Thoracic aorta (tissue), 2 donors: ENCODE results near the gene CYFIP2. TPM values are rescaled to one million over a fixed set of nuclear protein-coding genes. Genes with fewer than 3 reads are reported as not detected.

Experiments used
- ATAC-seq: fragments of 150-250 bp; one replicate; pipeline ENCODE4 v1.8.0; 2017; ENCODE audit warnings: low read depth; ENCODE audit not compliant: insufficient number of reproducible peaks, low FRiP score
- DNase-seq: peaks from one replicate; pipeline ENCODE4 v3.0.0-alpha.2; 2020; ENCODE audit warnings: low spot score
- H3K27ac ChIP-seq, 2 donors: fragments of 200-600 bp; sonication (generic); 1 replicate in 1 of 2; 2 replicates in 1 of 2; pipeline ENCODE4 v1.5.1; 2016; ENCODE audit warnings: mild to moderate bottlenecking in 2 of 2, moderate library complexity in 2 of 2
- H3K27me3 ChIP-seq: fragments of 200-600 bp; sonication (generic); replicated peaks from 2 replicates; pipeline ENCODE4 v1.6.0; 2016; ENCODE audit warnings: mild to moderate bottlenecking; ENCODE audit not compliant: insufficient read depth
- H3K36me3 ChIP-seq: fragments of 200-600 bp; sonication (generic); one replicate; pipeline ENCODE4 v1.5.1; 2016
- H3K4me1 ChIP-seq, 2 donors: fragments of 200-600 bp; sonication (generic); 1 replicate in 1 of 2; 2 replicates in 1 of 2; pipeline versions ENCODE4 v1.5.1 to v1.6.0; 2016; ENCODE audit warnings: low read depth in 2 of 2, mild to moderate bottlenecking in 1 of 2; ENCODE audit not compliant: control insufficient read depth in 1 of 2
- H3K4me3 ChIP-seq: fragments of 200-600 bp; sonication (generic); 2 replicates; pipeline ENCODE4 v1.5.1; 2016; ENCODE audit warnings: mild to moderate bottlenecking
- H3K9me3 ChIP-seq: fragments of 200-600 bp; sonication (generic); 2 replicates; pipeline ENCODE4 v1.5.1; 2016
- total RNA-seq, 2 donors: library from RNA; depleted of rRNA; stranded (reverse); fragments of >200 nt; gene quantifications; one replicate each; pipeline versions ENCODE4 v1.1.0 to v1.2.3, GENCODE V29; 2016
- TF ChIP-seq, protein P1 (sequence below): fragments of 200-600 bp; sonication (generic); IDR thresholded peaks from one replicate; pipeline ENCODE4 v1.5.1; 2019; ENCODE audit warnings: antibody characterized with exemption

CYFIP2 gene
- total RNA-seq, 2 donors from 2014 or later, result 60.0 to 192 TPM

DNA sequence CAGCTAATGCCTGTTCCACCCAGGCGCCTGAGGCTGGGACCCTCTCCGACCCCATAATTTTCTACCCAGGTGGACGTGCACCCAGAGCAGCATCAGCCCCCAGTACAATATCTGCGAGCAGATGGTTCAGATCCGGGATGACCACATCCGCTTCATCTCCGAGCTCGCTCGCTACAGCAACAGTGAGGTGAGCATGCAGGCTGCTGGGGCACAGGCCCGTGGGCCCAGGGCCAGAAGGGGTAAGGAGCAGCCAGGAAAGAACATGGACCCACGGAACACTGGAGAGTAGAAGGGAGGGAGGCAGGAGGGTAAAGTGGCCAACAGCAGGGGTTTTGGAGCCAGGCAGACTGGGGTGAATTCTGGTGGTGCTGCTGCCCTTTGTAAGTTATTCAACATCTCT lies 45.7 kb downstream of the CYFIP2 start:
- TF ChIP-seq, protein P1, sequence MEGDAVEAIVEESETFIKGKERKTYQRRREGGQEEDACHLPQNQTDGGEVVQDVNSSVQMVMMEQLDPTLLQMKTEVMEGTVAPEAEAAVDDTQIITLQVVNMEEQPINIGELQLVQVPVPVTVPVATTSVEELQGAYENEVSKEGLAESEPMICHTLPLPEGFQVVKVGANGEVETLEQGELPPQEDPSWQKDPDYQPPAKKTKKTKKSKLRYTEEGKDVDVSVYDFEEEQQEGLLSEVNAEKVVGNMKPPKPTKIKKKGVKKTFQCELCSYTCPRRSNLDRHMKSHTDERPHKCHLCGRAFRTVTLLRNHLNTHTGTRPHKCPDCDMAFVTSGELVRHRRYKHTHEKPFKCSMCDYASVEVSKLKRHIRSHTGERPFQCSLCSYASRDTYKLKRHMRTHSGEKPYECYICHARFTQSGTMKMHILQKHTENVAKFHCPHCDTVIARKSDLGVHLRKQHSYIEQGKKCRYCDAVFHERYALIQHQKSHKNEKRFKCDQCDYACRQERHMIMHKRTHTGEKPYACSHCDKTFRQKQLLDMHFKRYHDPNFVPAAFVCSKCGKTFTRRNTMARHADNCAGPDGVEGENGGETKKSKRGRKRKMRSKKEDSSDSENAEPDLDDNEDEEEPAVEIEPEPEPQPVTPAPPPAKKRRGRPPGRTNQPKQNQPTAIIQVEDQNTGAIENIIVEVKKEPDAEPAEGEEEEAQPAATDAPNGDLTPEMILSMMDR, result no peak

DNA sequence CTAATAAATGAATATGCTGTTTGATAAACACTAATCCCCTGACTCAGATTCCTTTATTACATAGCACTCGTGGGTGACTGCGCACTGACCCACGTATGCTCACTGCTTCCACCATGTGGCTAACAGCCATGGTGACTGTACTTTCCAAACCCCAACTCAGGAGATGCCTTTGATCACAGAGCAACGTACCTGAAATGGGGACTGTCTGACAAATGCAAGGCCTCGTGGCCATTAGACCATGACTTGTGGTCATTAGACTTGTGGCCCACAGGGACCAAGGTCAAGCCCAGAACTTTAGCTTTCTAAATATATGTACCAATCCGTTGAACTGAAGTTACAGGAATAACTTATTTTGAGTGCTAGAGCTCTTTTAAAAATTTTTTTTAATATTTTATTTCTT lies 46.6 kb downstream of the CYFIP2 start:
- no peaks in the 10 kb centered on the region for H3K27me3 ChIP-seq
- no peak overlapping the region for H3K4me3 ChIP-seq
- H3K4me1 ChIP-seq, result peaks cover 0 to 12% of the 10 kb centered on the region in 2 donors
- TF ChIP-seq, protein P1, result peak; percentile 50
- no peaks in the 10 kb centered on the region for H3K9me3 ChIP-seq
- peaks cover 5% of the 10 kb centered on the region for H3K36me3 ChIP-seq
- H3K27ac ChIP-seq, result no peak overlapping the region
- DNase-seq, result no peak
- ATAC-seq, result no peak

More for the DNA sequence above, 45.7 kb downstream of the CYFIP2 start:
- peaks cover 5% of the 10 kb centered on the region for H3K36me3 ChIP-seq
- H3K9me3 ChIP-seq, result no peaks in the 10 kb centered on the region
- H3K4me1 ChIP-seq, result peaks cover 0 to 12% of the 10 kb centered on the region in 2 donors
- ATAC-seq (no peak), DNase-seq (no peak)
- no peak overlapping the region for H3K4me3 ChIP-seq
- H3K27ac ChIP-seq, result no peak overlapping the region
- no peaks in the 10 kb centered on the region for H3K27me3 ChIP-seq

DNA sequence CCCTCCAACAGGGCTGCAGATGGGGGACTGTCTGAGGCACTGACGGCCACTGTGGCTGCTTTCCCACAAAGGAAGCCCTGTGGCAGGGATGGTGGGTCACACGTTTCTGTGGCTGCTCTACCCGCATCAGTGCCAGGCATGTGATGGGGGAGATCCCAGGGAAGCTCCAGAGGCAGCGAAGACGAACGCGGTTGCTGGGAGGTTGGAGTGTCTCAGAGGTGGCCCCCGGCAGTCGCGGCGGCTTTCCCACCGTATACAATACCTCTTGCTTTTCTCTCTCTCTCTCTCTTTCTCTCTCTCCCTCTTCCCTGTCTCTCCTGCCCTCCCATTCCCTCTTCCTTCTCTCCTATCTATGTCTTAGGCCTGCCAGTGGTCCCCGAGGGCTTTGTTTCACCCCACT lies 56.7 kb downstream of the CYFIP2 start:
- Histone ChIP-seq H3K9me3 (no peaks in the 10 kb centered on the region), H3K27me3 (no peaks in the 10 kb centered on the region), H3K27ac (no peak overlapping the region), H3K36me3 (peaks cover 16% of the 10 kb centered on the region), H3K4me1 (no peaks in the 10 kb centered on the region), H3K4me3 (no peak overlapping the region)
- no peak for DNase-seq
- no peak for ATAC-seq
- TF ChIP-seq, protein P1, result no peak

DNA sequence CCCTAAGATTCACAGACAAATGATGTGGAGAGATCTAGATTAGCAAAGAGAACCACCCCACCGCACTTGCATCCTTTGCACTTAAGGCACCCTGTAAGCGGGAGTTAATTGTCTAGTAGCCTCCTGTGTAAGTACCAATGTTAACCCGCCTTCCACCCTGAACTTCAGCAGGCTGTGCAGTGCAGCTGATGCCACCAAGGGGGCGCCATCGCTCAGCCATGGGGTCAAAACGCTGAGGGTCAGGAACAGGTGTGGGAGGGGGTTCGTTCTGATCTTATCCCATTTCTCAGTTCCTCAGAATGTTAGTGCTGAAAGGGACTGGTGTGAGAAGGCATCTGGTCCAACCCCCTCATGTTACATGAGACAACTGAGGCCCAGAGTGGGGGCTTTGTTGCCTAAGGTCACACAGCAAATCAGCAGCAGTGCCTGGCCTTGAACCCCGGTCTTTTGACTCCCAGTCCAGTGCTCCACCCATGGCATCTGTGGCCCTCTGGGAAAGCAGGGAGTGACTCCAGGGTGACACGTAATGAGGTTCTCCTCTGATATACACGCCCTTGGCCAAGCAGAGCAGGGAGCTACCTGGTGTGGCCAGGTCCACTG lies 57.3 kb downstream of the CYFIP2 start:
- Histone ChIP-seq H3K9me3 (no peaks in the 10 kb centered on the region), H3K4me1 (no peaks in the 10 kb centered on the region), H3K4me3 (no peak overlapping the region), H3K27me3 (no peaks in the 10 kb centered on the region), H3K36me3 (peaks cover 16% of the 10 kb centered on the region), H3K27ac (no peak overlapping the region)
- ATAC-seq, result no peak
- no peak for DNase-seq
- TF ChIP-seq, protein P1, result no peak

DNA sequence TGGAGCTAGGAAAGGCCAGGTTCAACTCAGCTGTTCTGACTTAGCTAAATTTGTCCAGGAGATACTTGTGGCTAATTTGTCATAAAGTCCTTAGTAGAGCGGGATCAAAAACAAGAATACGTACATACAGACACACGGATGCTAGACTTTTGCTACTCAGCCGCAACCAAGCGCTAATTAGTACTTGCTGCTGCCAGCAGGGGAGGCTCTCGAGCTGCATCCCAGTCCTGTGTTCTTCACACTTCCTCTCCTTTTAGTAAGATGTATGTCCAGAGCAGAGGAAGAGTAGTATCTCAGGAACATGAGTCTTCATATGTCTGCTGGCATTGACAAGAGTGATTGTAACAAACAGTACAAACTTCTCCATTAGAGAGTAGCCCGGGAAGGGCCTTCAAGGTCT lies 58.3 kb downstream of the CYFIP2 start:
- Histone ChIP-seq H3K27ac (no peak overlapping the region), H3K4me1 (no peaks in the 10 kb centered on the region), H3K4me3 (no peak overlapping the region), H3K36me3 (peaks cover 16% of the 10 kb centered on the region), H3K9me3 (no peaks in the 10 kb centered on the region), H3K27me3 (no peaks in the 10 kb centered on the region)
- TF ChIP-seq, protein P1, result no peak
- ATAC-seq, result no peak
- no peak for DNase-seq
